Activated B cell treated with CpG ODN at 0.5 μM for 24 hours (primary cell): ENCODE data around the gene STRN4. TPM values are rescaled to one million over a fixed set of nuclear protein-coding genes. Genes with fewer than 3 reads are reported as not detected.

Experiments
- ATAC-seq: fragments of 200-7000 bp; cut with Tn5 transposase; one replicate; pipeline ENCODE4 v1.10.0; 2021; ENCODE audit warnings: low read depth, mild to moderate bottlenecking, moderate library complexity
- CTCF ChIA-PET: fragments of 350-600 bp; sonication (Branson Sonifier 250); formaldehyde crosslinking; loops from one replicate; lab custom pipeline; 2021; ENCODE audit warnings: antibody characterized with exemption; lab: Charles Lee
- POLR2A ChIA-PET: fragments of 350-600 bp; sonication (Branson Sonifier 250); formaldehyde crosslinking; loops from one replicate; lab custom pipeline; 2021; ENCODE audit warnings: antibody characterized with exemption; lab: Charles Lee
- DNase-seq: peaks from one replicate; pipeline ENCODE4 v3.0.0; 2022
- H3K27ac Mint-ChIP-seq: one replicate; pipeline ENCODE4 v1.8.0; 2020; ENCODE audit warnings: mixed read lengths
- H3K27me3 Mint-ChIP-seq: one replicate; pipeline ENCODE4 v1.8.0; 2021; ENCODE audit warnings: mixed read lengths
- H3K36me3 Mint-ChIP-seq: one replicate; pipeline ENCODE4 v1.8.0; 2021; ENCODE audit warnings: low read depth, mixed read lengths
- H3K4me1 Mint-ChIP-seq: one replicate; pipeline ENCODE4 v1.8.0; 2021; ENCODE audit warnings: mixed read lengths
- H3K4me3 Mint-ChIP-seq: one replicate; pipeline ENCODE4 v1.8.0; 2020; ENCODE audit warnings: mild to moderate bottlenecking, mixed read lengths
- H3K9me3 Mint-ChIP-seq: one replicate; pipeline ENCODE4 v1.8.0; 2020; ENCODE audit warnings: mixed read lengths
- intact Hi-C: fragments of 100-400 bp; cut with micrococcal nuclease; formaldehyde crosslinking; loops from one replicate; pipeline ENCODE4 v1.15.1; 2024
- total RNA-seq: library from RNA; stranded (reverse); gene quantifications from 2 replicates; pipeline ENCODE4 v1.2.3, GENCODE V29; 2022
- TF ChIP-seq, protein P1 (sequence below): fragments of 200-600 bp; IDR thresholded peaks from one replicate; pipeline ENCODE4 v1.8.0; 2022; ENCODE audit warnings: antibody characterized with exemption, mild to moderate bottlenecking

Gene STRN4
- total RNA-seq, 1 donor from 2014 or later: 90.4 TPM

GRCh38 chr19:46730187-46730586, 16.1 kb downstream of the STRN4 start:
- no peaks in the 10 kb centered on the region for H3K27me3 Mint-ChIP-seq
- DNase-seq (no peak), ATAC-seq (no peak)
- no peak overlapping the region for H3K4me3 Mint-ChIP-seq
- H3K4me1 Mint-ChIP-seq: peaks cover 30% of the 10 kb centered on the region
- no peak overlapping the region for H3K27ac Mint-ChIP-seq
- peaks cover 86% of the 10 kb centered on the region for H3K36me3 Mint-ChIP-seq
- H3K9me3 Mint-ChIP-seq: no peaks in the 10 kb centered on the region
- ChIA-PET POLR2A (interaction anchor here (1.2 to 3.8 kb wide), 3 partner anchors 15 to 37 kb away, joined by 3 to 27 read pairs (median 13); no protein-coding TSS in a partner anchor), CTCF (interaction anchor here (1.8 to 9.3 kb wide), 6 partner anchors 14 to 68 kb away, joined by 5 to 168 read pairs (median 12); partner anchors contain the start of genes DACT3 and PRKD2)
- TF ChIP-seq, protein P1, sequence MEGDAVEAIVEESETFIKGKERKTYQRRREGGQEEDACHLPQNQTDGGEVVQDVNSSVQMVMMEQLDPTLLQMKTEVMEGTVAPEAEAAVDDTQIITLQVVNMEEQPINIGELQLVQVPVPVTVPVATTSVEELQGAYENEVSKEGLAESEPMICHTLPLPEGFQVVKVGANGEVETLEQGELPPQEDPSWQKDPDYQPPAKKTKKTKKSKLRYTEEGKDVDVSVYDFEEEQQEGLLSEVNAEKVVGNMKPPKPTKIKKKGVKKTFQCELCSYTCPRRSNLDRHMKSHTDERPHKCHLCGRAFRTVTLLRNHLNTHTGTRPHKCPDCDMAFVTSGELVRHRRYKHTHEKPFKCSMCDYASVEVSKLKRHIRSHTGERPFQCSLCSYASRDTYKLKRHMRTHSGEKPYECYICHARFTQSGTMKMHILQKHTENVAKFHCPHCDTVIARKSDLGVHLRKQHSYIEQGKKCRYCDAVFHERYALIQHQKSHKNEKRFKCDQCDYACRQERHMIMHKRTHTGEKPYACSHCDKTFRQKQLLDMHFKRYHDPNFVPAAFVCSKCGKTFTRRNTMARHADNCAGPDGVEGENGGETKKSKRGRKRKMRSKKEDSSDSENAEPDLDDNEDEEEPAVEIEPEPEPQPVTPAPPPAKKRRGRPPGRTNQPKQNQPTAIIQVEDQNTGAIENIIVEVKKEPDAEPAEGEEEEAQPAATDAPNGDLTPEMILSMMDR: no peak
- intact Hi-C loops: no loop called here

DNA sequence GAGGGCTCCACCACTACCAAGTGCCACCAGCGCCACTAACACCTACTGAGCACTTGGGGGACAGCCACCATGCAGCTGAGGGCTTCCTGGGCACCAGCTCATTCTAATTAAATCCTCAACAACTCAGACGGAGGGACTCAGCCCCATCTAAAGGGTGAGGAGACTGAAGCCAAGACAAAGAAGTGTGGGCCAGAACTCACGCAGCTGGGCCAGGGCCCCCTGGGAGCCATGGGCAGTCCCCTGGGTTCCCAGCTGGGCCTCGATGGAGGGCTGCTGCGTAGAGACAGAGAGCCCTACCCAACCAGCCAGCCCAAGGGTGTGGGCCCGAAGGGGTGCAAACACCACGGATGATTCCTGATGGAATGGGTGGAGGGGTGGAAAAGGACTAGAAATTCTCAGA, 16.6 kb downstream of the STRN4 start:
- Mint-ChIP-seq H3K9me3 (no peaks in the 10 kb centered on the region), H3K27me3 (no peaks in the 10 kb centered on the region), H3K27ac (no peak overlapping the region), H3K36me3 (peaks cover 90% of the 10 kb centered on the region), H3K4me1 (peaks cover 30% of the 10 kb centered on the region), H3K4me3 (no peak overlapping the region)
- DNase-seq (no peak), ATAC-seq (no peak)
- intact Hi-C loops: no loop called here
- TF ChIP-seq, protein P1: no peak
- CTCF ChIA-PET: interaction anchor here (1.2 to 9.3 kb wide), 11 partner anchors 14 to 127 kb away, joined by 3 to 168 read pairs (median 6); partner anchors contain the start of genes DACT3 and PRKD2
- POLR2A ChIA-PET: interaction anchor here (0.5 to 3.8 kb wide), 4 partner anchors 15 to 112 kb away, joined by 3 to 27 read pairs (median 11); no protein-coding TSS in a partner anchor

DNA sequence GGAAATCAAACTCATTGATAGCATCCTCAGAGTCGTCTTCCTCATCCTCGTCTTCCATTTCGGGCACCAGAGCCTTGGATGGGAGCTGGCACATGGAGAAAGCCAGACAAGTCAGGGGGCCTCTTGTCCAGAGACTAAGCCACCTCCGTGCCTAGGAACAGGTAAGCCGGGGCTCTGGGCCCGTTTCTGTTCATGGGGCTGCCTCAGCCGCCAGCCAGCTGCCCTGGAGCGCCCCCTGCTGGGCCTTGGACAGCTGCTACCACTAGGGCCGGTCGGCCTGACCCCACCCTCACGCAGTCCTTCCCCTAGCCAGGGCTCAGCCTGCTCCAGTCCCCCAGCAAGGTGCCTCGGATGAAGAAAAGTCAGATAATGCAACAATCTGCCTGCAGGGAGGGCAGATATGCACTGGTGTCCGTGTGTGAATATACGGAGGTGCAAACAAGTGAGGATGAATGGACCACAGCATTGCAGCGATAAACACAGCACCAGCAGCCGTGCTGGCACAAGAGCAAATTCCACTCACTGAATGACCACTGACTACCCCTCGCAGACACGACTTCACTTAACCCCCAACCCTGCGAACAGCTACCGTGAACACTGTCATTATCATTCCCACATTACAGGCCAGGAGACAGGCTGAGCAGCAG, 17.4 kb downstream of the STRN4 start:
- H3K36me3 Mint-ChIP-seq: peaks cover 90% of the 10 kb centered on the region
- ATAC-seq: peak; percentile 97
- H3K4me3 Mint-ChIP-seq: no peak overlapping the region
- peak; percentile 82 for DNase-seq
- no peak overlapping the region for H3K27ac Mint-ChIP-seq
- H3K27me3 Mint-ChIP-seq: no peaks in the 10 kb centered on the region
- TF ChIP-seq, protein P1: no peak
- no peaks in the 10 kb centered on the region for H3K9me3 Mint-ChIP-seq
- CTCF ChIA-PET: interaction anchor here (0.7 to 9.3 kb wide), 24 partner anchors 8 to 207 kb away, joined by 3 to 168 read pairs (median 5); partner anchors contain the start of genes DACT3 and PRKD2
- POLR2A ChIA-PET: interaction anchor here (0.6 to 3.8 kb wide), 8 partner anchors 10 to 67 kb away, joined by 3 to 27 read pairs (median 6); partner anchors contain the start of gene DACT3
- intact Hi-C loops: loop anchor here (1.0 kb wide), 5 partner anchors 10 to 200 kb away; no protein-coding TSS in a partner anchor
- H3K4me1 Mint-ChIP-seq: peaks cover 30% of the 10 kb centered on the region

DNA sequence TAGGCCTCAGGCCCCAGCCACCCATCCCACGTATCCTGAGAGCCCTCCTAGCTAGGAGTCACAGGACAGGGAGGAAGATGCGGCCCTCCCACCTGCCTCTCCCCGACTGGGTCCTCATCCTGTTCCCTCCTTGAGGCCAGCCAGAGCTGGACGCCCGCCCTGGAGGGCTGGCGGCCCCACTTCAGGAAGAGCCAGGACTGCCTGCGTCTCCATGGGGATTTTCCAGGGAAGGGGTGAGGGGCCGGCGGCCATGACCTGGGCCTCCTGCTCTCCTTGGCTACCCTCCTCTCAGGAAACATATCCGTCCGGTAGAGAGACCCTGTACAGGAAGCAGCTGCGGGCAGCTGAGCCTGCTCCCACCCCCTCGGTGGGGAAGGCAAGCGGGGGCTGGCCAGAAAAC, 18.0 kb downstream of the STRN4 start:
- Mint-ChIP-seq H3K9me3 (no peaks in the 10 kb centered on the region), H3K4me1 (peaks cover 36% of the 10 kb centered on the region), H3K27me3 (no peaks in the 10 kb centered on the region), H3K27ac (no peak overlapping the region), H3K36me3 (peaks cover 87% of the 10 kb centered on the region), H3K4me3 (no peak overlapping the region)
- ChIA-PET POLR2A (interaction anchor here (0.6 to 3.8 kb wide), 7 partner anchors 9 to 67 kb away, joined by 4 to 27 read pairs (median 6); partner anchors contain the start of gene DACT3), CTCF (interaction anchor here (0.7 to 9.3 kb wide), 23 partner anchors 8 to 206 kb away, joined by 3 to 168 read pairs (median 5); partner anchors contain the start of genes DACT3 and PRKD2)
- ATAC-seq (no peak), DNase-seq (no peak)
- intact Hi-C loops: loop anchor here (1.0 kb wide), 5 partner anchors 9 to 199 kb away; no protein-coding TSS in a partner anchor
- TF ChIP-seq, protein P1: no peak
